Measurements from ENCODE around the gene RILPL1.
"Not testable (repeated sequence)": the region's sequence is repeated elsewhere in the genome, so short reads cannot be mapped to it uniquely, and the experiment has no call there.

The RILPL1 gene

DNA sequence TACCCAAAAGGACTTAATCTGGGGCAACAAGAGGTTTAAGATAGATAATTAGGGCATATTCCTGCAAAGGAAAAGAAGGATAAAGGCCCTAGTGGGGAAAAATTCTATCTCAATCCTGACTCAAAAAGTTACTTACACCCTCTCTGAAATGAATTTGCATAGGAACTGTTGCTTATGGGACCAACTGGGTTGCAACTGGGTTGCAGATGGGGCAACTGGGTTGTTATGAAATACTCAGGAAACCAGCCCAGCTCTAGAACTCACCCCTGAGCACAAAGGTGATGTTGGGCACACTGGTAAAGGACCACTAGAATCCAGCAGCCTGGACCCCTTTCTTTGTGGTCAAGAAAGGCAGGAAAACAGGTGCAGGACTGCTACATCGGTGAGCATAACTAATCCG, 17.2 kb upstream of the RILPL1 start:
- FAIRE-seq (no peak), DNase-seq (ENCODE audit: insufficient read length, low spot score) (no peak)
- no peak for TF ChIP-seq POLR2A (IDR thresholded peaks at IDR 0.05; ENCODE audit: low read depth, low read length)
- no peak for TF ChIP-seq TAF1 (IDR thresholded peaks at IDR 0.05; ENCODE audit: low read depth, low read length)
- TF ChIP-seq POU2F2 (IDR thresholded peaks at IDR 0.05; ENCODE audit: low read depth, low read length), result no peak
- TF ChIP-seq PAX5 (IDR thresholded peaks at IDR 0.05; ENCODE audit: insufficient read depth, low read length, severe bottlenecking), result no peak
- no peak for TF ChIP-seq SPI1 (IDR thresholded peaks at IDR 0.05; ENCODE audit: low read depth, low read length)
- TF ChIP-seq POLR2AphosphoS5 (IDR thresholded peaks at IDR 0.05; ENCODE audit: low read depth, low read length), result no peak

DNA sequence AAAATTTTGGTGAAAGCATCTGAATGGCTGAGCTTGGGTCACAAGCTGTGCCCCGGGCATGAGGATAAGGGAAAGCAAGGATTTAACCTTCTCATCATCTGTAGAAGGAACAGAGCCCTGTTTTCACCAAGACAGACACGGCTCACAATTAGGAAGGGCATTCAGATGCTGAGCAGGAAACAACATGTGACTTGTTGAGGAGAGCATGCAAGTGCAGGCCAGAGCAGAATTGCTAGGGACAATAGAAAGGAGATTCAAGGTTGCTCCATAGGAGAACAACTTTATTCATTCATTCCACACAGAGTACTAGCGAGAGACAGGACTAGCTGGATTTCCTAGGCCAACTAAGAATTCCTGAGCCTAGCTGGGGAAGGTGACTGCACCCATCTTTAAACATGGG, 14.6 kb upstream of the RILPL1 start:
- TF ChIP-seq POLR2A (IDR thresholded peaks at IDR 0.05; ENCODE audit: low read depth, low read length) (no peak), TAF1 (IDR thresholded peaks at IDR 0.05; ENCODE audit: low read depth, low read length) (no peak), SPI1 (IDR thresholded peaks at IDR 0.05; ENCODE audit: low read depth, low read length) (no peak), POLR2AphosphoS5 (IDR thresholded peaks at IDR 0.05; ENCODE audit: low read depth, low read length) (no peak), POU2F2 (IDR thresholded peaks at IDR 0.05; ENCODE audit: low read depth, low read length) (no peak), PAX5 (IDR thresholded peaks at IDR 0.05; ENCODE audit: insufficient read depth, low read length, severe bottlenecking) (no peak)
- DNase-seq (ENCODE audit: insufficient read length, low spot score) (no peak), FAIRE-seq (no peak)

DNA sequence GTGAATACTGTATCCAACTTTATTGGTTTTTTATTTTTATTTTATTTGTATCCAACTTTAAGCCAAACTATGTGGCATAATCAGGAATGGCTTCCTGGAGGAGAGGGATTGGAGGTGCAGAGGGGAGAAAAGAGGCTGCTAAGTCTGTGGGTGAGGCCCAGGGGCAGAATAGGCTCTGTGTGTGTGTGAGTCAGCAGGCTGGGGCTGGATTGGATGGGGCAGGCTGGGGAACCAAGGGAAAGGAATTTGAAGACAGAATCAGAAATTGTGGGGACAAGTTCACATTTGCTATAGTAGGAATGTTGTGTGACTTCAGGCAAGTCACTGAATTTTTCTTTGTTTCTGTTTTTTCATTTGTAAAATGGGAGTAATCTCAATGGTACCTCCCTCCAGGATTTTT, 12.8 kb upstream of the RILPL1 start:
- FAIRE-seq (no peak), DNase-seq (ENCODE audit: insufficient read length, low spot score) (no peak)
- TF ChIP-seq SPI1 (IDR thresholded peaks at IDR 0.05; ENCODE audit: low read depth, low read length) (no peak), TAF1 (IDR thresholded peaks at IDR 0.05; ENCODE audit: low read depth, low read length) (no peak), PAX5 (IDR thresholded peaks at IDR 0.05; ENCODE audit: insufficient read depth, low read length, severe bottlenecking) (no peak), POLR2A (IDR thresholded peaks at IDR 0.05; ENCODE audit: low read depth, low read length) (no peak), POU2F2 (IDR thresholded peaks at IDR 0.05; ENCODE audit: low read depth, low read length) (no peak), POLR2AphosphoS5 (IDR thresholded peaks at IDR 0.05; ENCODE audit: low read depth, low read length) (no peak)

DNA sequence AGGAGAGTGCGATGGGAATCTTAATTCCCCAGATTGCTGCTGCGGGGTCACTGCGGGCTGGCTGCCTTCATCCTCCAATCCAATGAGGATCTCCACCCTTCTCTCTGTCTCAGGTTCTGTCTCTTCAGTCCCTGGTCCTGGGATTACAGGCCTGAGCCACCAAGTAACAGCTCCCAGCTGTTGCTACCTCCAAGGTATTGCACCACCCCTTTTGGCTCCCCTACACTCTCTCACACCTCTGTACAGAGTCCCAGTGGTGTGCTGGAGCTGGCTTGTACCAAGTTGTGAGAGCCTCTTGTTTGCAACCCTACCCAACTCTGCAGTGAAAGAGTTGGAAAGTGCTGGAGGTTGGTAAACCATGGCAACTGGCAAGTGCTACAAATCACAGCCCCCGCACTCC, 10.0 kb upstream of the RILPL1 start:
- no peak for FAIRE-seq

DNA sequence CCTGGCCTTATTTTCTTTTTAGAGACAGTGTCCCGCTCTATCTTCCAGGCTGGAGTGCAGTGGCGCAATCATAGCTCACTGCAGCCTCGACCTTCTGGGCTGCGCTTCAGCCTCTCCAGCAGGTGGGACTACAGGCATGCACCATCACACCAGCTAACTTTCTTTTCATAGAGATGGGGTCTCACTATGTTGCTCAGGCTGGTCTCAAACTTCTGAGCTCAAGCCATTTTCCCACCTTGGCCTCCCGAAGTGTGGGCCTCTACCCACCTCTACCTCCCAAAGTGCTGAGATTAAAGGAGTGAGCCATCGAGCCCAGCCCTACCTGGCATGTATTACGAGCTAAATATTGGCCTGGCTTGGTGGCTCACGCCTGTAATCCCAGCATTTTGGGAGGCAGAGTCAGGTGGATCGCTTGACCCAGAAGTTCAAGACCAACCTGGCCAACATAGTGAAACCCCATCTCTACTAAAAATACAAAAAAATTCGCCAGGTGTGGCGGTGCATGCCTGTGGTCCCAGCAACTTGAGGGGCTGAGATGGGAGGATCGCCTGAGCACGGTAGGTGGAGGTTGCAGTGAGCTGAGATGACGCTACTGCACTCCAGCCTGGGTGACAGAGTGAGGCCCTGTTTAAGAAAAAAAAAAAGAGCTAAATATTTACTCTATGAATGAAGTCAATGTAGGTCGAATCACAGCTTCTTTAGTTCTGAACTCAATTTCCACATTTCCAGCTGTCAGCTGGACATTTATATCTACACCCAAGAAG, 7.6 kb upstream of the RILPL1 start:
- DNase-seq (ENCODE audit: insufficient read length, low spot score), result no peak
- FAIRE-seq, result no peak
- TF ChIP-seq POLR2A (IDR thresholded peaks at IDR 0.05; ENCODE audit: low read depth, low read length), result no peak
- no peak for TF ChIP-seq SPI1 (IDR thresholded peaks at IDR 0.05; ENCODE audit: low read depth, low read length)
- no peak for TF ChIP-seq POU2F2 (IDR thresholded peaks at IDR 0.05; ENCODE audit: low read depth, low read length)
- TF ChIP-seq TAF1 (IDR thresholded peaks at IDR 0.05; ENCODE audit: low read depth, low read length), result no peak
- no peak for TF ChIP-seq POLR2AphosphoS5 (IDR thresholded peaks at IDR 0.05; ENCODE audit: low read depth, low read length)
- no peak for TF ChIP-seq PAX5 (IDR thresholded peaks at IDR 0.05; ENCODE audit: insufficient read depth, low read length, severe bottlenecking)

More for the DNA sequence above, 10.0 kb upstream of the RILPL1 start:
- TF ChIP-seq PAX5 (IDR thresholded peaks at IDR 0.05; ENCODE audit: insufficient read depth, low read length, severe bottlenecking), result no peak
- no peak for TF ChIP-seq TAF1 (IDR thresholded peaks at IDR 0.05; ENCODE audit: low read depth, low read length)
- TF ChIP-seq POU2F2 (IDR thresholded peaks at IDR 0.05; ENCODE audit: low read depth, low read length), result no peak
- no peak for TF ChIP-seq POLR2AphosphoS5 (IDR thresholded peaks at IDR 0.05; ENCODE audit: low read depth, low read length)
- TF ChIP-seq POLR2A (IDR thresholded peaks at IDR 0.05; ENCODE audit: low read depth, low read length), result no peak
- no peak for TF ChIP-seq SPI1 (IDR thresholded peaks at IDR 0.05; ENCODE audit: low read depth, low read length)
- no peak for DNase-seq (ENCODE audit: insufficient read length, low spot score)

DNA sequence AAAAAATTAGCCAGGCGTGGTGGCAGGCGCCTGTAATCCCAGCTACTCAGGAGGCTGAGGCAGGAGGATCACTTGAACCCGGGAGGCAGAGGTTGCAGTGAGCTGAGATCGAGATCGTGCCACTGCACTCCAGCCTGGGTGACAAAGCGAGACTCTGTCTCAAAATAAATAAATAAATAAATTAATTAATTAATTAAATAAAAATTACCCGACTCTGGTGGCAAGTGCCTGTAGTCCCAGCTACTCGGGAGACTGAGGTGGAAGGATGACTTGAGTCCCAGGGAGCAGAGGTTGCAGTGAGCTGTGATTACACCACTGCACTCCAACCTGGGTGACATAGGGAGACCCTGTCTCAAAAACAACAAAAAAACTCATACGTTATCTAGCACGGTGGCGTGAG, 2.4 kb upstream of the RILPL1 start:
- not testable (repeated sequence) for FAIRE-seq; DNase-seq (ENCODE audit: insufficient read length, low spot score)

DNA sequence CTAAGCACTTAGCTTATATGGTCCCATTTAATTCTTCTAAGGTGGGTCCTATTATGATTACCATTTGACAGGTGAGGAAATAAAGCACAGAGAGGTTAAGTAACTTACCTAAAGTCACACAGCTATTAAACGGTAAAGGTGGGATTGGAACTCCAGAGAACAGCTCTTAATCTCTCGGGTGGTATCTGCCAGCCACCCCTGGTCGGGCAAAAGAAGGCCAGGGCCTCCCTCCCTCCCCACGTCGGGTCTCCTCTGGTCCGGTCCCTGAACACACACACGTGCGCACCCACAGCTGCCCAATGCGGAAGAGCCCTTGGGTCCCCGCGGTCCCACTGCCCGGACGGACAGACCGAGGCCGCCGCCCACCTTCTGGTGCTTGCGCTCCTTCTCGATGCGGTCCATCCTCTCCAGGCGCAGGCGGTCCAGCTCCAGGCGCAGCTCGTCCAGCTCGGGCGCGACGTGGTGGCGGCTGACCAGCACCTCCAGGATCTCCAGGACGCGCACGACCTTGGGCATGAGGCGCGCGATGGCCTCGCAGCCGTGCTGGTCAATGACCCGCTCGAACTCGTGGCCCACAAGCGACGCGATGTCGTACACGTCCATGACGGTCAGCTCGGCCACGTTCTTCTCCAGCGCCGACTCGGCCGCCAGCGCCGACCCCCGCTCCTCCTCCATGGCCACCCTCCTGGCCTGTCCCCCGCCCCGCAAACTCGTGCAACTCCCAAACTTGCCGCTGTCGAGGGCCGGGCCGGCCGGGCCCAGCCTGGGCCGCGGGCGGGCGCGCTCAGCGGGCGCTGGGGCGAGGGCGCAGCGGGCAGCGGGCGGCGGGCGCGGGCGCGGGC, 490 bp downstream of the RILPL1 start:
- FAIRE-seq, result no peak
- TF ChIP-seq SPI1 (IDR thresholded peaks at IDR 0.05; ENCODE audit: low read depth, low read length), result no peak
- no peak for TF ChIP-seq PAX5 (IDR thresholded peaks at IDR 0.05; ENCODE audit: insufficient read depth, low read length, severe bottlenecking)
- no peak for TF ChIP-seq POLR2A (IDR thresholded peaks at IDR 0.05; ENCODE audit: low read depth, low read length)
- no peak for TF ChIP-seq POU2F2 (IDR thresholded peaks at IDR 0.05; ENCODE audit: low read depth, low read length)
- no peak for TF ChIP-seq TAF1 (IDR thresholded peaks at IDR 0.05; ENCODE audit: low read depth, low read length)
- TF ChIP-seq POLR2AphosphoS5 (IDR thresholded peaks at IDR 0.05; ENCODE audit: low read depth, low read length), result no peak
- peak; percentile 34 for DNase-seq (ENCODE audit: insufficient read length, low spot score)

DNA sequence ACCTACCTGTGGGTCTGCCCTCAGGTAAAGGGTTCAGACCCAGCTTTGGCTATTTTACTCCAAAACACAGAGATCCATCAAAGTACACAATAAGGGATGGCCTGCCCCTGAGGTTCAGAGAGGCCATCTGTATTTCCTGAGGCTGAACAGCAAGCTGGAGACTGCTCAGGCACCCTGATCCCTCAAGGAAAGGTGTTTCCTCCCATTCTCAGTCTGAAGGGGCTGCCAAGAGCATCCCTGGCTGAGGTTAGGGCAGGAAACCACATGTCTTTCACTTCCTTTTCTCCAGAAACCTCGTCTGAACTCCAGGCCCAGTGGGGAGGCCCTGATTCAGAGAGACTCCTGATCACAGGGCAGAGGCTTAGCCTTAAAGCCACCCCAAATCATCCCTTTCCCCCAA, 1.5 kb downstream of the RILPL1 start:
- TF ChIP-seq PAX5 (IDR thresholded peaks at IDR 0.05; ENCODE audit: insufficient read depth, low read length, severe bottlenecking), result no peak
- no peak for TF ChIP-seq POLR2A (IDR thresholded peaks at IDR 0.05; ENCODE audit: low read depth, low read length)
- TF ChIP-seq SPI1 (IDR thresholded peaks at IDR 0.05; ENCODE audit: low read depth, low read length), result peak; percentile 98
- no peak for TF ChIP-seq POU2F2 (IDR thresholded peaks at IDR 0.05; ENCODE audit: low read depth, low read length)
- no peak for TF ChIP-seq TAF1 (IDR thresholded peaks at IDR 0.05; ENCODE audit: low read depth, low read length)
- no peak for TF ChIP-seq POLR2AphosphoS5 (IDR thresholded peaks at IDR 0.05; ENCODE audit: low read depth, low read length)
- DNase-seq (ENCODE audit: insufficient read length, low spot score), result peak; percentile 44
- peak; percentile 60 for FAIRE-seq

DNA sequence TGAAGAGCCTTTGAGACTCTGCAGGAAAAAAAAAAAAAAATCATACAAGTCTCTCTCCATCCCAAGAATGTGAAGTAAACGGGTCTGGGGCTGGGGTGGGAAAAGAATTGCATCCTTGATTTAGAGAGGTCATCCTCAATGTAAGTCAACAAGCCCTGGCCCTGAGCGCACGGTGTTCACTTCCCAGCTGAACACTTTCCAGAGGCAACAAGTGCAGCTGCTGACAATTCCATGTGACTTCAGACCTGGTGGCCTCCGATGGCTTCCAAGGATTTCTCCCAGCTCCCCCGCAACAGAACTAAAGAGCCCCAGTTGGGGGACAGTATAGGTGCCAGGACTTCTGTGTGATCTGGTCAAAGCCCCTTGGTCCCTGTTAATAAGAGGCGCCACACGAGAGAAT, 2.4 kb downstream of the RILPL1 start:
- FAIRE-seq (no peak), DNase-seq (ENCODE audit: insufficient read length, low spot score) (no peak)
- TF ChIP-seq POLR2AphosphoS5 (IDR thresholded peaks at IDR 0.05; ENCODE audit: low read depth, low read length) (no peak), TAF1 (IDR thresholded peaks at IDR 0.05; ENCODE audit: low read depth, low read length) (no peak), POU2F2 (IDR thresholded peaks at IDR 0.05; ENCODE audit: low read depth, low read length) (no peak)
